DOHH2 (cell line): ENCODE data around the gene L1CAM.

ENCODE experiments used
- CTCF ChIP-seq: fragments of 200-600 bp; sonication (generic); IDR thresholded peaks from one replicate; pipeline ENCODE4 v1.5.1; 2014; ENCODE audit warnings: antibody characterized with exemption, mild to moderate bottlenecking, low read depth, low read length; ENCODE audit not compliant: poor library complexity, severe bottlenecking
- EZH2phosphoT487 ChIP-seq: fragments of 200-600 bp; sonication (generic); IDR thresholded peaks from 2 replicates; pipeline ENCODE4 v1.6.1; 2017; ENCODE audit warnings: borderline replicate concordance, mild to moderate bottlenecking, antibody characterized with exemption, low read length, moderate library complexity, mixed read lengths

GRCh38 chrX:153832728-153833127, 53.2 kb downstream of the L1CAM start:
- TF ChIP-seq CTCF (no peak), EZH2phosphoT487 (no peak)
